ENCODE results near the gene RNF111.

- TF ChIP-seq CTCF (IDR thresholded peaks at IDR 0.05): peak in 5 of 6 experiments; percentile 39 to 58 (median 46)
- no peak for TF ChIP-seq POLR2A (IDR thresholded peaks at IDR 0.05)
Measured at GRCh38 chr15:59138243-59138642, 150.8 kb downstream of the RNF111 start.
